NCI-H2196 (cell line): ENCODE data around the gene OPN5.
"Not testable (repeated sequence)": the region's sequence is repeated elsewhere in the genome, so short reads cannot be mapped to it uniquely, and the experiment has no call there.

ENCODE experiments used
- DNase-seq: peaks from one replicate; lab custom pipeline; 2025; ENCODE audit not compliant: unreplicated experiment; lab: John Stamatoyannopoulos, UW

Gene OPN5

GRCh38 chr6:47781732-47782131, at the start of gene OPN5:
Gene OPN5 (plus strand): TSS chr6:47782032. CDS start chr6:47782067, 35 bp downstream.
- DNase-seq = no peak

DNA sequence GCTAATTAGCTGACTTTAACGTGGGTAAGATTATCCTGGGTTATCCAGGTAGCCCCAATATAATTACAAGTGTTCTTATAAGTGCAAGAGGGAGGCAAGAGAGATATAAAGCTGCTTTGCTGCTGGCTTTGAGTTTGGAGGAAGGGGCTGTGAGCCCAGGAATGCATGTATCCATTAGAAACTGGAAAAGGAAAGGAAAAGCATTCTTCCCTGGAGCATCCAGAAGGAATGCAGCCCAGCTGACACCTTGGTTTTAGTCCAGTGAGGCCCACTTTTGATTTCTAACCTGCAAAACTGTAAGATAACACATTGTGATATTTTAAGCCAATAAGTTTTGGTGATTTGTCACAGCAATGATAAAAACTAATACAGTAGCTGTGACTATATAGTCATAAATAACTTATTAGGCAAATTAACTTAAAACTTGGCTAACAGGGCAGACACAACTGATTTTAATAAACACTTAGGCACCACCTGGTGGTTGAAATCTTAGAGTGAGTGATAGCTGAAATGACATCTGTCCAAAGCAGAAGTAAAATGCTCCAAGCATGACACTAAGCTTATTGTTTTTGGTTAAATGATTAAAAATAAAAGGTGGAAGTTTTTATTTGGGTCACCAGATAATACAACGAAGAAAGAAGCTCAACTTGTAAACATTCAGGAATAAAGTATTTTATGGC, 47.8 kb upstream of the OPN5 start:
- DNase-seq = peak; percentile 42

DNA sequence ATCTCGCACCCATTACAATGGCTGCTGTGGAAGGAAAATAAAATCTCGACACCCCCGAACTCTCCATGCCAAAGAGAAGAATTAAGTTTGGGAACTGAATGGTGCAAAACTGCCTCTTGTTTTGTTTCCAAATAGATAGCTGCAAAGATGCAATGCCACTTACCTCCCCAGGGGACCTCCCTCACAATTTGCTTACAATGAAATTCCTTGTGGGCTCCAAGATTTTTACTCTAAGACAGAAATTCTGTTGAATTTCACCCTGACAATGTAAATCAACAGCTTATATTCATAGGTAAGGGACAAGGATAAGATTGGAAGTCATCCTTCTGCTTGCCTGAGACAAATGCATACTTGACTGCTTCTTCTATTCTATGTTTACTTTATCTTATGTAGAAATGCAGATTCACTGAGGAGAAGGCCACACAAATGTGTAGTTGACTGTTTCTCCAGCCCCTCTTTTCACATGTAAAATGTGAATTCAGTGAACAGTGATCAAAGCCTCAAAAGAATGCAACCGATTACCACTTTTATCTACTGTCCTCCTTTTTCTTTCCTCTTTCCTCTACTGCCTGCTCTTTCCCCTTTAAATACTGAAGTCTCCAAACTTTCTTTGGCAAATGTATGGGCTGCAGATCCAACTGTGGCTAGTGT, 46.9 kb upstream of the OPN5 start:
- no peak for DNase-seq

- DNase-seq = no peak
Observed at GRCh38 chr6:47736083-47736700, 45.6 kb upstream of the OPN5 start.

- DNase-seq = no peak
Observed at GRCh38 chr6:47737406-47737805, 44.4 kb upstream of the OPN5 start.

DNA sequence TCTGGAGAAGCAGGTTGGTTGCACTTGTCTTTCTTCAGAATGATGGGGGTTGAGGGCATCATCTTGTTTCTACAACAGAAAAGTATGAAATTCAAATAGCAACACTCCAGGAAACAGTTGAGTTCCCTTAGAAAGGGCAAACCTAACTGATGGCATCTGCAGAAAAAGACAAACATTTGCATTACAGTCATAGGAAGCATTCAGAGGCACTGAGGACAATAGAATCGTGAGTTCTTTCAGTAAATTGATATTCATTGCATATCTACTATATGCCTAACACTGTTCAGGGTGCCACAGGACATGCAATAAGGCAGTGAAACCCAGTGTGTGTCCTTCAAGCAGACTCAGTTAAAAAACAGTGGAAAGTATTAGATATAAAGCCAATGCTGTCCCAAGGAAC, 41.1 kb upstream of the OPN5 start:
- DNase-seq = no peak

- DNase-seq = peak; percentile 2
Observed at GRCh38 chr6:47741807-47742206, 40.0 kb upstream of the OPN5 start.

GRCh38 chr6:47743744-47744143, 38.1 kb upstream of the OPN5 start:
- no peak for DNase-seq

DNA sequence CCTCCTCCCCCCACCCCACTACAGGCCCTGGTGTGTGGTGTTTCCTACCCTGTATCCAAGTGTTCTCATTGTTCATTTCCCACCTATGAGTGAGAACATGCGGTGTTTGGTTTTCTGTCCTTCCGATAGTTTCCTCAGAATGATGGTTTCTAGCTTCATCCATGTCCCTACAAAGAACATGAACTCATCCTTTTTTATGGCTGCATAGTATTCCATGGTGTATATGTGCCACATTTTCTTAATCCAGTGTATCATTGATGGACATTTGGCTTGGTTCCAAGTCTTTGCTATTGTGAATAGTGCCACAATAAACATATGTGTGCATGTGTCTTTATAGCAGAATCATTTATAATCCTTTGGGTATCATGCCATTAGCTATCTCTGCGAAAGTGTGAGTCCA, 36.6 kb upstream of the OPN5 start:
- DNase-seq = not testable (repeated sequence)

DNA sequence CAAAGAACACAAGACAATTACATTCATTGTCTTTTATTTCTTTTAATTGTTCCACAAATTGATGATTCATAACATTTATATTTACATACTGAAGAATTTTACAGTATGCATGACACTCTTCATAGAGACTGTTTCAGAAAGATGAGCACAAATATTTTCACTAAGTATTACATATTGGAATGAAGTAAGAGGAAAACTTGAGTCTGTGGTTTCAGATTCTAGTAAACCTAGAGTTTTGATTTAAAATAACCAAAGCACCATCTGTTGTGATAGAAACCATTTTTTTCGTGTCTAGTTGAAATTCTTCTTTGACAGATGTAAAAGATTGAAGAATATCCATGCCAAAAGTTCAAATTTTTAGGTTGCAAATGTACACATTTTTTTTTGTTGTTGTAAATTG, 32.1 kb upstream of the OPN5 start:
- DNase-seq = no peak

DNA sequence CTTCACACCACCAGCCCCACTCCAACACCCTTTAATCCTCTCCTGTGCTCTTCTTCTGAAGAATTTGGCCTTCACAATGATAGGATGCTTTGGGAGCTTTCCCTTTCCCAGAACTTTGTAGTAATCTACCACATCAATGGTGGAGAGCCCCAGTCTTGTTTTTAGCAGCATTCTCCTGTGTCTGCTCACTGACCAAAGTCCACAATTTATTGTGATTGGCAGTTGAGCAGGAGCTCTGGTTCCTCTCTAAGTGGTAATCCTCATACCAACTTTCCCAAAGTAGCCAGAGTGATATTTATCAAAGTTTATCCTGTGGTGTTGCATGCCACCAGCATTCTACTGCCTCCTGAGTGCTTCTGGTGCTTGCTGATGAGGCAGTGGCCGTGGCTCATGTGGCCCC, 29.0 kb upstream of the OPN5 start:
- no peak for DNase-seq

- DNase-seq = no peak
Observed at GRCh38 chr6:47759364-47759763, 22.5 kb upstream of the OPN5 start.

GRCh38 chr6:47762502-47762901, 19.3 kb upstream of the OPN5 start:
- no peak for DNase-seq

GRCh38 chr6:47766445-47766844, 15.4 kb upstream of the OPN5 start:
- DNase-seq = no peak

DNA sequence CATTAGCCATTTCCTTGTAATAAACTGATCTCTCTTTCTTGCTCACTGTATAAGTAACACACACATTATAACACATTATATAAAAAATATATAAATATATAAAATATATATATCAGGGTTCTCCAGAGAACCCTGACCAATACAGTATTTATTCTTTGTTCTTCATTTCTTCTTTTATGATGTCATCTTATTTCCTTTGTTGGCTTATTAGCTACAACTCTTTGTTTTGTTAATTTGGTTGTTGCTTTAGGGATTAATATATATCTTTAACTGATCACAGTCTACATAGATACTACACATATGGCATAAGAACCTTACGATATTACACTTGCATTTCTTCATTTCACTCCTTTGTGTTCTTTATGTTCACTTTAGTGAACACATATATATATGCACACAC, 14.7 kb upstream of the OPN5 start:
- no peak for DNase-seq

DNA sequence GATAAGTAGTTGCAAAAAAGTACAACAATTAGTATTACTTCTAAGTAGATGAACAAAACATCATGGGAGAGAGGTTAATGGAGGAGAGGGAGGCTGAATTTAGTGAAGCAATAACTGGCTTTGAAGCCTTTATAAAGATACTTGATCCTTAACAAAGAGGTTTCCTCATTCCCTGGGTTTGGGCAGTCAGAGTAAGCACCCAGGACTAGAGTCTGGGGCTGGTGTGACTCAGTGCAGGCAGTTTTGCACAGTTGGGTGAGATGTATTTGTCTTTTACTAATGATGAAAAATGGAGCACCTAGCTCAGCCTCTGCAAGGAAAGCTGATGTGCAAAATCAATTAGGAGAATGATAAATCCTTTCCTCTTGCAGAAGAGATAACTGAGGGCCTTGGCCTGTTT, 11.8 kb upstream of the OPN5 start:
- no peak for DNase-seq

GRCh38 chr6:47772359-47772758, 9.5 kb upstream of the OPN5 start:
- no peak for DNase-seq

- DNase-seq = no peak
Observed at GRCh38 chr6:47773005-47773404, 8.8 kb upstream of the OPN5 start.

GRCh38 chr6:47780510-47781356, 1.1 kb upstream of the OPN5 start:
- peak; percentile 63 for DNase-seq

DNA sequence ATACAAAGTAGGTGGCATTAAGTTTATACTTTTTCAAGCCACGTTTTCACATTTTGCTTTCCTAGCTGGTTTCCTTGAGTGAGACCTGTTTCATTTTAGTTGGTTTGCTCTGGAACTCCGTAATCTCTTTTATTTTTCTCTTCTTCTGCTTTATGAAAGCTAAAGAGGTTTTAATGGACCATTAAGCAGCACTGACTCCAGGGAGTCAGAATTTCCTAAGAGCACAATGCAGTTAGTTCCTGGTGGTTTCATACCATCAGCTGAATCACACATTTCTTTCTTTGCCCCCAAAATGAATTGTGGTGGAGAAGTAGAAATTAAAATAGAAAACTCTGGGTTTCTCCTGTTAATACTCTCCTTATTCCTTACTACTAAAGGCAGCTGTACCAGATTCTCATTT, 3.4 kb downstream of the OPN5 start:
- DNase-seq = no peak

GRCh38 chr6:47787620-47788497, 6.0 kb downstream of the OPN5 start:
- DNase-seq = peak; percentile 55
